Activated T-helper 2 cell treated with anti-CD3 and anti-CD28 coated beads, Interferon-gamma antibody, Interleukin-2, Interleukin-4, amounts not matched to agents 10 μg/mL and 5 μg/mL and 100 μg/mL, durations not matched to agents 14 hours and 24 hours and 36 hours (primary cell): ENCODE data around the gene PTPRJ. TPM values are rescaled to one million over a fixed set of nuclear protein-coding genes. Genes with fewer than 3 reads are reported as not detected.
A peak's percentile ranks its signal among the peaks of the same experiment; 100 is the strongest.

Experiments used
- DNase-seq: peaks from one replicate; pipeline ENCODE4 v3.0.0; 2021; ENCODE audit warnings: low spot score
- H3K27ac Mint-ChIP-seq: one replicate; pipeline ENCODE4 v1.8.0; 2021; ENCODE audit warnings: mixed read lengths
- H3K27me3 Mint-ChIP-seq: one replicate; pipeline ENCODE4 v1.8.0; 2021; ENCODE audit warnings: low read depth, mixed read lengths
- H3K36me3 Mint-ChIP-seq: one replicate; pipeline ENCODE4 v1.8.0; 2021; ENCODE audit warnings: low read depth, mixed read lengths
- H3K4me1 Mint-ChIP-seq: one replicate; pipeline ENCODE4 v1.8.0; 2021; ENCODE audit warnings: low read depth, mixed read lengths
- H3K4me3 Mint-ChIP-seq: one replicate; pipeline ENCODE4 v1.8.0; 2021; ENCODE audit warnings: low read depth, mild to moderate bottlenecking, moderate library complexity, mixed read lengths
- H3K9me3 Mint-ChIP-seq: one replicate; pipeline ENCODE4 v1.8.0; 2021; ENCODE audit warnings: mixed read lengths
- intact Hi-C: fragments of 100-400 bp; cut with micrococcal nuclease; formaldehyde crosslinking; loops from one replicate; pipeline ENCODE4 v1.15.1; 2023
- total RNA-seq: library from RNA; stranded (reverse); gene quantifications from 2 replicates; pipeline ENCODE4 v1.2.3, GENCODE V29; 2022

PTPRJ gene
- total RNA-seq, 1 donor from 2014 or later = 50.9 TPM

GRCh38 chr11:48081151-48082010, 101.0 kb downstream of the PTPRJ start:
- H3K27ac Mint-ChIP-seq = peak overlapping the region; percentile 87
- H3K4me3 Mint-ChIP-seq = peak overlapping the region; percentile 42
- intact Hi-C loops = loop anchor here (1.0 to 2.0 kb wide), 3 partner anchors 8 to 27 kb away; no protein-coding TSS in a partner anchor
- H3K4me1 Mint-ChIP-seq = peaks cover 54% of the 10 kb centered on the region
- DNase-seq = no peak
- H3K27me3 Mint-ChIP-seq = no peaks in the 10 kb centered on the region
- no peaks in the 10 kb centered on the region for H3K9me3 Mint-ChIP-seq
- H3K36me3 Mint-ChIP-seq = peaks cover 41% of the 10 kb centered on the region

- Mint-ChIP-seq H3K4me3 (no peak overlapping the region), H3K27me3 (no peaks in the 10 kb centered on the region), H3K27ac (peak overlapping the region; percentile 0), H3K4me1 (peaks cover 56% of the 10 kb centered on the region), H3K36me3 (peaks cover 37% of the 10 kb centered on the region), H3K9me3 (no peaks in the 10 kb centered on the region)
- intact Hi-C loops = loop anchor here (2.0 kb wide), 1 partner anchor 14 kb away; no protein-coding TSS in a partner anchor
- no peak for DNase-seq
These were observed 102.4 kb downstream of the PTPRJ start for GRCh38 chr11:48082771-48083170.

DNA sequence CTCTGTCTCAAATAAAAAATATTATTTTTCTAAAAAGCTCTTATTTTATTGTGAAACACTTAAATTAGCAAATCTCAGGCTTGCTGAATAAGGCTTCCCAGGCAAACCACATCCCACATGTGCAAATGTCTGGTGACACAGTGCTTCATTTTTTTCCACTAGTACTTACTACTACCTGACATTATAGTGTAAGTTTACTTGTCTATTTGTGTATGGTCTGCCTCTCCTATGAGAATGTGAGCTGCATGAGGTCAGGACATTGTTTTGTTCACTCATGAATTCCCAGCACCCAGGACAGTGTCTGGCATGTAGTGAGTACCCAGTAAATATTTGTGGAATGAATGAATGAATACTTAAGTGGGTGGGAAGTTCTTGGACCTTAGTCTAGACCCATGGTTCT, 103.1 kb downstream of the PTPRJ start:
- Mint-ChIP-seq H3K27ac (peak overlapping the region; percentile 55), H3K27me3 (no peaks in the 10 kb centered on the region), H3K4me1 (peaks cover 55% of the 10 kb centered on the region), H3K36me3 (peaks cover 32% of the 10 kb centered on the region), H3K4me3 (no peak overlapping the region), H3K9me3 (no peaks in the 10 kb centered on the region)
- no peak for DNase-seq
- intact Hi-C loops = loop anchor here (2.0 kb wide), 1 partner anchor 13 kb away; no protein-coding TSS in a partner anchor

GRCh38 chr11:48085688-48086087, 105.3 kb downstream of the PTPRJ start:
- Mint-ChIP-seq H3K4me3 (no peak overlapping the region), H3K27ac (no peak overlapping the region), H3K9me3 (no peaks in the 10 kb centered on the region), H3K27me3 (no peaks in the 10 kb centered on the region), H3K36me3 (peaks cover 29% of the 10 kb centered on the region), H3K4me1 (peaks cover 46% of the 10 kb centered on the region)
- intact Hi-C loops = no loop called here
- no peak for DNase-seq

GRCh38 chr11:48087422-48087821, 107.1 kb downstream of the PTPRJ start:
- Mint-ChIP-seq H3K4me3 (no peak overlapping the region), H3K4me1 (peaks cover 41% of the 10 kb centered on the region), H3K9me3 (no peaks in the 10 kb centered on the region), H3K27ac (no peak overlapping the region), H3K27me3 (no peaks in the 10 kb centered on the region), H3K36me3 (peaks cover 31% of the 10 kb centered on the region)
- intact Hi-C loops = no loop called here
- DNase-seq = no peak

DNA sequence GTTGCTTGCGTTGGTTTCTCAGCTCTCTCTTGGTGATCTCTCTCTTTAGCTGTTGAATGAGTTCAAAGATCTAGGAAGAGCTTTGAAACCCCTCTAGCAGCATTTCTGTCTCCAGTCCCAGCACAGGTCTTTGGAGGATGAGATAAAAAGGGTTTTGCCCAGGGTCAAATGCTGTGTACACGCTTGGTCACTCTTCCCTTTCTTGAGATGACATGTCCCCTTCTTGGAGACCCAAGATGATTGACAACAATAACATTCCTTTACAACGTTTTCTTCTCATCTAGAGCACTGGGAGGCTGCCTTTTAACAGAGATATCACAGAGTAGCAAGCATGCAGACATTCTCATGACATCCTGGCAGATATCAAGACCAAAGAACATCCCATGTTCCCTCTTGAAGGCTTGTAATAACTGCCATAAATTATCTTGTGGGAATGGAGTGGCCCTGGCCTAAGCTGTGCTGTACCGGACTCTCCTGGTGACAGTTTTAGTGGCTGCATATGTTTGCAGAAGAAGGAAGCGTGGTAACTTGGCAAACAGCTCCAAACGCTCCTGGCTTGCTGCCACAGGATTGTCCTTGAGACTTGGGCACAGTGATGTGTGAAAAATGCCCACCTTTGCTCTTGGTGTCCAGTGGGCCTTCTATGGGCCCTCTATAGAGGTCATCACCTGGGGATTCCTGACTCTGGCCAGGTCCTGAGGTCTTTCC, 107.8 kb downstream of the PTPRJ start:
- DNase-seq = no peak
- H3K9me3 Mint-ChIP-seq = no peaks in the 10 kb centered on the region
- intact Hi-C loops = no loop called here
- peaks cover 31% of the 10 kb centered on the region for H3K36me3 Mint-ChIP-seq
- no peak overlapping the region for H3K4me3 Mint-ChIP-seq
- peaks cover 43% of the 10 kb centered on the region for H3K4me1 Mint-ChIP-seq
- H3K27me3 Mint-ChIP-seq = no peaks in the 10 kb centered on the region
- no peak overlapping the region for H3K27ac Mint-ChIP-seq

DNA sequence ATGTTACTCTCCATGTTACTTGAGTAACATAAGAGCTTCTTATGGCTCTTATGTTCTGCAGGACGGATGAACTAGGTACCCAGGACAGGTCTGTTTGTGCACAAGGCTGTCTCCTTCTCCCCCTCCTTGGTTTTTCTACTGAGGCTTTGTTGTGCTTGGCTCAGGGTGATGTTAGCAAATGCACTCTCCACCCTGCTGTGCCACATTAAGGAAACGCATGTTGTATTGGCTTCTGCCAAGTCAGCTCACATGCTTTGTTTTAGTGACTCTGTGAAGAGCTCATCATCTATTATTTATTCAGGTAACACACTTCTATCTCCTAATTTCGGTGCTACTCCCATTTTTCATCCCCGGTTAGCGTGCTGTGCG, 108.3 kb downstream of the PTPRJ start:
- Mint-ChIP-seq H3K9me3 (no peaks in the 10 kb centered on the region), H3K4me3 (no peak overlapping the region), H3K4me1 (peaks cover 42% of the 10 kb centered on the region), H3K36me3 (peaks cover 28% of the 10 kb centered on the region), H3K27me3 (no peaks in the 10 kb centered on the region), H3K27ac (peak overlapping the region; percentile 40)
- no peak for DNase-seq
- intact Hi-C loops = no loop called here

GRCh38 chr11:48090174-48090573, 109.8 kb downstream of the PTPRJ start:
- Mint-ChIP-seq H3K9me3 (no peaks in the 10 kb centered on the region), H3K36me3 (peaks cover 30% of the 10 kb centered on the region), H3K4me3 (no peak overlapping the region), H3K27me3 (no peaks in the 10 kb centered on the region), H3K27ac (no peak overlapping the region), H3K4me1 (peaks cover 57% of the 10 kb centered on the region)
- intact Hi-C loops = no loop called here
- no peak for DNase-seq

DNA sequence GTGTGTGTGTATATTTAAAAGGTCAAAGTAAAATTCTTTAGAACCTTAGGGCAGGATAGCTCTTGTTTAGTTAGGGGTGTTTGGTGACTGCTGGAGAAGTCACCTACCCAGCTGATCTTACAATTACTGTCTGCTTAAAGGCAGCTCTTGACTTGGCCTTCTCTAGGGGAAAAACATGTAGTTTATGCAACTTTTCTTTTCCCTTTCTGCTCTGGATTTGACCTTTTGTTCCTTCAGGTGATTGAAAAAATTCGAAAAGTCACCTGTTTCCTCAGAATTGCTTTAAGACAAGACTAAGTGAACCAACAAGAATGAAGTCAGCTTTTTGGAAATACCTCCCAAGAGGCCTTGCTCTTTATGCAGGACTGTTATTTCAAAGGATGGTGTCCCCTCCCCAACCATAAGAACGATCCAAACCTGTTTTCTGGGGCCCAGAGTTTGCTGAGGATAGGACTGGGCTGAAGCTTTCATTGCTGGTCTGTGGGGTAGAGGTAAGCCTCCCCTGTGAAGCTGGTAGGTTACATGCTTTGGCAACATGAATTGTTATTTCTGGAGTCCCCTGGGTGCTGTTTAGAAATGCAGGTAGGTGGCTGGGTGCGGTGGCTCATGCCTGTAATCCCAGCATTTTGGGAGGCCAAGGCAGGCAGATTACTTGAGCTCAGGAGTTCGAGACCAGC, 111.2 kb downstream of the PTPRJ start:
- peaks cover 63% of the 10 kb centered on the region for H3K4me1 Mint-ChIP-seq
- no peaks in the 10 kb centered on the region for H3K27me3 Mint-ChIP-seq
- no peak for DNase-seq
- H3K36me3 Mint-ChIP-seq = peaks cover 30% of the 10 kb centered on the region
- no peak overlapping the region for H3K27ac Mint-ChIP-seq
- no peak overlapping the region for H3K4me3 Mint-ChIP-seq
- intact Hi-C loops = no loop called here
- no peaks in the 10 kb centered on the region for H3K9me3 Mint-ChIP-seq

GRCh38 chr11:48093323-48093722, 113.0 kb downstream of the PTPRJ start:
- Mint-ChIP-seq H3K9me3 (no peaks in the 10 kb centered on the region), H3K27me3 (no peaks in the 10 kb centered on the region), H3K4me3 (no peak overlapping the region), H3K4me1 (peaks cover 64% of the 10 kb centered on the region), H3K36me3 (peaks cover 26% of the 10 kb centered on the region), H3K27ac (no peak overlapping the region)
- intact Hi-C loops = no loop called here
- DNase-seq = no peak

DNA sequence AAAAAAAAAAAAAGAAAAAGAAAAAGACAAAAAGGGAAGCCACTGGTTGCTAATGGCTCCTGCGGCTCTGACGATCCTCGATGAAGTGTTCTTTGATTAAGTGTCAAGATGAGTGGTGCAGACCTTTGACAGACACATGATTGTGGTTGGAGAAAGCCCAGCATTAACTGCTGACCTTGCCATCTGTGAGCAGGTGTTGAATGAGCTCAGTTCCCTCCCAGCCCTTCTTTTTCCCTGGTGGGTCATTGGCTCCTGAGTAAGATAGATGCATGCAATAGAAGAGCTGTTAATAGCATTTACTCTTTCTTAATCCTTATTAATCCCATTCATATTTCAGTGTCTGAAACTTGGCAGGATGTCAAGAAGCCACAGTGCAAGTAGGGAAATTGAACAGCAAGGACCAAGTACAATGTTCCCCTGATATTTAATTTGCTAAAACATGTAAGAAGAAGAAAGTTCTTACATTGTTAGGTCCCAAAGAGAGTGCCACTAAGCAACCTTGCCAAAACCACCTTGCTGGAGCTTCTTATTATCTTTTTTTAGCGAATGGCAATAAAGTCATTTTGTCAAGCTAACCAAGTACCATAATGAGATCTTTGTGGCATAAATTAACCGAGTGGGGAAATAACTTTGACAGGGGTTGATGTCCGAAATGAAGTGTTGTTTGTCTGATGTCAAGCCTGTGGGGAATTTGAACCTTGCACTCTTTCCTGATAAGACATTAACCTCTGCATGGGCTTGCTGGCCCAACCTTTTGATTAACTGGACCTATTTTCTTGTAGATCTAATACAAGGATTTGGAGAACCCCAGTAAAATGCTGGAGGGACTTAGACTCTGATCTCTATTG, 113.7 kb downstream of the PTPRJ start:
- Mint-ChIP-seq H3K36me3 (peaks cover 21% of the 10 kb centered on the region), H3K27ac (peak overlapping the region; percentile 64), H3K27me3 (no peaks in the 10 kb centered on the region), H3K9me3 (no peaks in the 10 kb centered on the region), H3K4me3 (no peak overlapping the region), H3K4me1 (peaks cover 65% of the 10 kb centered on the region)
- DNase-seq = no peak
- intact Hi-C loops = no loop called here

- Mint-ChIP-seq H3K4me1 (peaks cover 69% of the 10 kb centered on the region), H3K27ac (peak overlapping the region; percentile 72), H3K36me3 (peaks cover 21% of the 10 kb centered on the region), H3K4me3 (no peak overlapping the region), H3K27me3 (no peaks in the 10 kb centered on the region), H3K9me3 (no peaks in the 10 kb centered on the region)
- intact Hi-C loops = no loop called here
- no peak for DNase-seq
These were observed 114.4 kb downstream of the PTPRJ start for GRCh38 chr11:48094643-48095339.
